HG03575 (cell line): ENCODE results near the gene THSD8.
"Not testable (repeated sequence)": the region's sequence is repeated elsewhere in the genome, so short reads cannot be mapped to it uniquely, and the experiment has no call there.

Source experiments
- ATAC-seq: cut with Tn5 transposase; IDR thresholded peaks from one replicate; pipeline ENCODE4 v1.9.1; 2021; ENCODE audit not compliant: unreplicated experiment, insufficient number of reproducible peaks, low FRiP score; ENCODE audit errors: extremely low read depth

The THSD8 gene

DNA sequence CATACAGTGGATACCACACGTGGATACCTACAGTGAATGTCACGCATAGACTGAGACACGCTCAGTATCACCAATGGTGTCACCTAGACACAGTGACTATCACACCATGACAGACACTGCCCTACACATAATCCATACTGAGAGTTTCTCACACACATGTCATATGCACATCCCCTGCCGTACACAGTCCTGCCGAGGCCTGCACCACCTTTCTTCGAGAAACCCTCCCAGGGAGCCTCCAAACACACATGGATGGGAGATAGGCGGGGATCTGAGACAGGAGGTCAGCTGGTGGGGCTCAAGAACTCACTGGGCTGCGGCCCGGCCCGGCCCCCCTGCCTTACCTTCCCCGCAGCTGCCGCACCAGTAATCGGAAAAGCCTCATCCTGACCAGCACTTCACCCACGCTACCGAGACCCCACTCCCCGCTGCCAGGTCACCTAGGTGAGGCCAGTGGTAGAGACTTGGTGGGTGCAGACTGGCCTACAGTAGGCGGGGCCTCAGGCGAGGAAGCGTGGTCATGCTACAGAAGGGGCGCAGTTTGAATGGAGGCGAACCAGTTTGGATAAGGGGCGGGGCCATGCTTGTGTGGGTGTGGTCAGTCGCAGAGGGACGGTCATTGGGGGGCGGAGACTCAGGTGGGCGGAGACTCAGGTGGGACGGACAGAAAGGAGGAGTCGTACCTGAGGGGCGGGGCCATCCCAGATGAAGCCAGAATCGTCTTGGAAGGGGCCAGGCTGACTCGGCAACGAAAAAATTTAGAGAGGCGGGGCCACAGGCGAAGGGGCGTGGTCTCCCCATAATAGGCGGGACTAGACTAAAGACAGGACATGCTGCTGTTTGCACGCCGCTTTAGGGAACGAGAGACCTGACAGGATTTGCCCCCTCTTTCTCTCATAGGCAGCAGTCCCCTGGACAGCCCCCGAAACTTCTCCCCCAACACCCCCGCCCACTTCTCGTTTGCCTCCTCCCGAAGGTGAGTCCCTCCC, 38.5 kb downstream of the THSD8 start:
- ATAC-seq = no peak

GRCh38 chr19:12841094-12841493, 39.2 kb downstream of the THSD8 start:
- ATAC-seq = no peak

- no peak for ATAC-seq
Measured at GRCh38 chr19:12842511-12842910, 40.6 kb downstream of the THSD8 start.

DNA sequence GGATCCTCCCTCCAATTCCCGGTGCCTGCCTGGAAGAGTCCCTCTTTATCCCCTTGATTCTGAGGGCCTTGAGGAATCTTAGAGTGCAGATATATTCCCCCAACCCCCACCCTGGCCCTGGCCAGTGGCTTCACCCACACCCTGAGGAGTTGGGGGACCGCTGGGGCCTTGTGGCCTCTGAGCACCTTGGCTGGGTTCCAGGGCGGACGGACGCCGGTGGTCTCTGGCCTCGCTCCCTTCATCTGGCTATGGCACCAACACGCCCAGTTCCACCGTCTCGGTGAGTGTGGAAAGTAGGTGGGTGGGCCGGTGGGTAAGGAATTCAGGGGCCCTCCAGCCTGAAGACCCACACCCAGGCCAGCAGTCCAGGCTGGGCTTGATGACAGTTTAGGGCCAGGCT, 41.5 kb downstream of the THSD8 start:
- ATAC-seq = no peak

- no peak for ATAC-seq
Measured at GRCh38 chr19:12843999-12844732, 42.3 kb downstream of the THSD8 start.

DNA sequence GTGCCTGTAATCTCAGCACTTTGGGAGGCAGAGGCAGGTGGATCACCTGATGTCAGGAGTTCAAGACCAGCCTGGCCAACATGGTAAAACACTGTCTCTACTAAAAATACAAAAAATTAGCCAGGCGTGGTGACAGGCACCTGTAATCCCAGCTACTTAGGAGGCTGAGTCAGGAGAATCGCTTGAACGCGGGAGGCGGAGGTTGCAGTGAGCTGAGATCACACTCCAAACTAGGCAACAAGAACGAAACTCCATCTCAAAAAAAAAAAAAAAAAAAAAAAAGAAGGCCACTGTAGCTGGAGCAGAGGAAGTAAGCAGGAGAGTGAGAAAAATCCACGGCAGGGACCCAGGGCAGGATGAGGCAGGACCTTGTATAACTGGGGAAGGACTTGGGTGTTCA, 44.7 kb downstream of the THSD8 start:
- not testable (repeated sequence) for ATAC-seq

- no peak for ATAC-seq
Measured at GRCh38 chr19:12847159-12848139, 45.6 kb downstream of the THSD8 start.
